ENCODE results near the gene C1orf216. TPM values are rescaled to one million over a fixed set of nuclear protein-coding genes. Genes with fewer than 3 reads are reported as not detected.

C1orf216 gene
- total RNA-seq, 1 donor: 19.9 TPM

DNA sequence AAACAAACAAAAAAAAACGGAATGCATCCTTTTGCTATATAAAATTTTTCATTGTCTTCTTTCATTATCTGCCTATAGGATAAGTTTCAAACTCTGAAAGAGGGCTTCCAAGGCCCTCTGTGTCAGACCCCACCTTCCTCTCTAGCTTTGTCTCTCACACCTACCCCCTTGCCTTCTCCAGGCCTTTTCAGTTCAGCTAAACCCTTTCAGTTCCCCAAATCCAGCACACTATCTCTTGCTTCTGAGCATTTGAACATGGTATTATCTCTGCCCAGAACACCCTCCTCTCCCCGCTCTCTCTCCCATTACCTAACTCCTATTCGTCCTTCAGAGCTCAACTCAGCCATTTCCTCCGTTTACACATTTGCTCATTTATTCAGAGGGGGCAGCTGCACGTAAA, 35.7 kb downstream of the C1orf216 start:
- TF ChIP-seq, protein P1, sequence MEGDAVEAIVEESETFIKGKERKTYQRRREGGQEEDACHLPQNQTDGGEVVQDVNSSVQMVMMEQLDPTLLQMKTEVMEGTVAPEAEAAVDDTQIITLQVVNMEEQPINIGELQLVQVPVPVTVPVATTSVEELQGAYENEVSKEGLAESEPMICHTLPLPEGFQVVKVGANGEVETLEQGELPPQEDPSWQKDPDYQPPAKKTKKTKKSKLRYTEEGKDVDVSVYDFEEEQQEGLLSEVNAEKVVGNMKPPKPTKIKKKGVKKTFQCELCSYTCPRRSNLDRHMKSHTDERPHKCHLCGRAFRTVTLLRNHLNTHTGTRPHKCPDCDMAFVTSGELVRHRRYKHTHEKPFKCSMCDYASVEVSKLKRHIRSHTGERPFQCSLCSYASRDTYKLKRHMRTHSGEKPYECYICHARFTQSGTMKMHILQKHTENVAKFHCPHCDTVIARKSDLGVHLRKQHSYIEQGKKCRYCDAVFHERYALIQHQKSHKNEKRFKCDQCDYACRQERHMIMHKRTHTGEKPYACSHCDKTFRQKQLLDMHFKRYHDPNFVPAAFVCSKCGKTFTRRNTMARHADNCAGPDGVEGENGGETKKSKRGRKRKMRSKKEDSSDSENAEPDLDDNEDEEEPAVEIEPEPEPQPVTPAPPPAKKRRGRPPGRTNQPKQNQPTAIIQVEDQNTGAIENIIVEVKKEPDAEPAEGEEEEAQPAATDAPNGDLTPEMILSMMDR (IDR thresholded peaks at IDR 0.05; ENCODE audit: insufficient read depth, low read depth, low read length): no peak
- DNase-seq (ENCODE audit: low read depth): no peak
- no peak overlapping the region for H3K4me3 ChIP-seq (ENCODE audit: low read depth, low read length)

DNA sequence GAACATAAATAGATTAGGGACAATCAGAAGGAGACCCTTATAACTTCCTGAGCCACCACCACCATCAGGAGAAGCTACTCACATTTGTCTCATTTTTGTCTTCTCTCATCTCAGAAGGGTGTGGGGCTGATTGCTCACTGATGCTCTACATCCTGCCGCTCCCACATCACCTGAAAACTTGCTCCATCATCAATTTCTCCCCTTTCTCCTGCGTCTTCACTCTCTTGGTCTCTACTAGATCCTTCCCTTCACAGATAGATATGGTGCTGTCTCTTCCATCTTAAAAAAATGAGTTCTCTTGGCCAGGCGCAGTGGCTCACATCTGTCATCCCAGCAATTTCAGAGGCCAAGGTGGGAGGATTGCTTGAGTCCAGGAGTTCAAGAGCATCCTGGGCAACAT, 38.4 kb downstream of the C1orf216 start:
- no peak for DNase-seq (ENCODE audit: low read depth)
- no peak overlapping the region for H3K4me3 ChIP-seq (ENCODE audit: low read depth, low read length)
- TF ChIP-seq, protein P1 (IDR thresholded peaks at IDR 0.05; ENCODE audit: insufficient read depth, low read depth, low read length): no peak

DNA sequence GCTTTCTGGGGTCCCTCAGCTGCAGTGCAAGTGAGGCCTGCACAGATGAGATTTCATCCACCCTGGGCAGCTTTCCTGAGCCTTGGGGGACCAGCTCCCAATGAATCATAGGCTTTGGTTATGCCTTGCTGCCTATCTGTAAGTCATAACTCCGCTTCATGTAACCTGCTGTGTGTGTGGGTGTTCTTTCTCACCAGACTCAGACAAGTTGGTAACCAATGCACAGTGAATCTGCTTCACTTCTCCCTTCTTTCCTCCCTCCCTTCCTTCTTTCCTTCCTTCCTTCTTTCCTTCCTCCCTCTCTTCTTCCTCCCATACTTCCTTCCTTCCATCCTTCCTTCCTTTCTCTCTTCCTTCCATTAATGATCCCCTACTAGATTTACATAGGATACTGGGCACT, 42.9 kb downstream of the C1orf216 start:
- no peak for DNase-seq (ENCODE audit: low read depth)
- TF ChIP-seq, protein P1 (IDR thresholded peaks at IDR 0.05; ENCODE audit: insufficient read depth, low read depth, low read length): no peak
- no peak overlapping the region for H3K4me3 ChIP-seq (ENCODE audit: low read depth, low read length)

DNA sequence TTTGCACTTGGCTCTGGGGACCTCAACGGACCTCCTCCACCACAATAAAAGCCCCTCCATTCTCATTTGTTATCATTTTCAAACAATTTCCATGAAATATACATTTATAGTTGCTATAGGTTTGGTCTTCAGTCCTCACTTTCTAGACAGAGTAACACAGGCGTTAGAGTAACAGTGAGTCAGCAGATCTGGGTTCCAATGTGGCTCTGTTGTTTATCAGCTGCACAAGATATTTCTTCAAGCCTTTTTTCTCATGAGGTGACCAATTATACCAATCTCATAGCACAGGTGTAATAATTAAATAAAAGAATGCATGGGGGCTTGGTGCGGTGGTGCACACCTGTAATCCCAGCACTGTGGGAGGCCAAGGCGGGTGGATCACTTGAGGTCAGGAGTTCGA, 44.6 kb downstream of the C1orf216 start:
- H3K4me3 ChIP-seq (ENCODE audit: low read depth, low read length): no peak overlapping the region
- TF ChIP-seq, protein P1 (IDR thresholded peaks at IDR 0.05; ENCODE audit: insufficient read depth, low read depth, low read length): no peak
- peak; percentile 3 for DNase-seq (ENCODE audit: low read depth)

DNA sequence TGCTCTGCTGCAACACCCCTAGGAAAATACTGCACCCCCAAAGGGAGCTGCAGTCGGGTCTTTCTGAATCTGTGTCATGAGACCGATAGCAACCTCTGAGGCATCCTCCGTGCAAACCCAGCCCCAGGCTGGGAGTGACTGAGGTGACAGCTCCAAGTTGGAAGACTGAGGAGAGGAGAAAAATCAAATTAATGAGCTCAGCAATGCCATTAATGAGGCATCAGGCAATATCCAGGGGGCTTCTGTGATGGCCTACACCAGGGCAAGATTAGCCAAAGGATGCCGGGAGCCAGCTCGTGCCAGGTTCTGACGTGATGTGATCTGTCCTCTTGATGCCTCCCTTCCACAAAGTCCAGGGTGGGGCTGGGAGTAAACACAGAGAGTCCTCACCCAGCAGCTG, 46.6 kb downstream of the C1orf216 start:
- H3K4me3 ChIP-seq (ENCODE audit: low read depth, low read length): no peak overlapping the region
- TF ChIP-seq, protein P1 (IDR thresholded peaks at IDR 0.05; ENCODE audit: insufficient read depth, low read depth, low read length): no peak
- DNase-seq (ENCODE audit: low read depth): no peak

DNA sequence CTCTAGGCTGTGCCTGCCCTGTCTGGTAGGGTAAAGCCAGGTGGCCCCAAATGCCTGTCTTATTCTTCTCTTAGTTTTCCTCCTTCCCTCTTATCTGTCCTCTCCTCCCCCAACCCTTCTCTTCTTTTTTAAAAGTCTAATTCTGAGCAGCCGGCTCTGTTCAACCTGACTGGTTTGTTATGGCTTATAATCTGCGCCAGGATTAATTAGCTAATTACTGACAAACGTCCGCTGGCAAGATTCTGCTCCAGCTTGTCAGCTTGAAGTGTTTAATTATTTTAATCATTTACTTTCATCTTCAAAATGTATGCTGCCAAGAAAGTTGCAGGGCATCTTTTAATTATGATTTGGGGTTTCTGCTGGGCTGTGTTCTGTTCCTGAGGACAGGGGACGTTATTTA, 50.2 kb downstream of the C1orf216 start:
- DNase-seq (ENCODE audit: low read depth): no peak
- TF ChIP-seq, protein P1 (IDR thresholded peaks at IDR 0.05; ENCODE audit: insufficient read depth, low read depth, low read length): no peak
- no peak overlapping the region for H3K4me3 ChIP-seq (ENCODE audit: low read depth, low read length)

DNA sequence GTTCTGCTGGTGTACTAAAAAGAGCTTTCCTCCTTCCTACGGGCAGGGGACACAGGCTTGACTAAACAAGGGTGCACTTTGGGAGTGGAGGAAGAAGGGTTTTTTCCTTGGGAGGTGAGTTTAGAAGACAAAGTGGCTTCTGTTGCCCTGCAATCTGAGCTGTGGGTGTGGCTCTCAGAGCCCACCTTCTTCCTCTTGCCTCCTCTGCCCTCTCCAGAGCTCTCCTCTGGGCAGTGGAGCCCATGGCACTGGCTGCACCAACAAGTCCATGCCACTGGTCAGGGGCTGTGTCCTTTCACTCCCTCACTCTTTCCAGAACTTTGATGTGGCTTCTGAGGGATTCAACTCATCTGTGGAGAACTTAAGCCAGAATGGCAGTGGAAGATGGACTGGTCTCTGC, 51.8 kb downstream of the C1orf216 start:
- no peak for DNase-seq (ENCODE audit: low read depth)
- TF ChIP-seq, protein P1 (IDR thresholded peaks at IDR 0.05; ENCODE audit: insufficient read depth, low read depth, low read length): no peak
- no peak overlapping the region for H3K4me3 ChIP-seq (ENCODE audit: low read depth, low read length)
